Mucosa of descending colon (tissue), 3 donors: Measurements from ENCODE around the gene QSER1. TPM values are rescaled to one million over a fixed set of nuclear protein-coding genes. Genes with fewer than 3 reads are reported as not detected.
A peak's percentile ranks its signal among the peaks of the same experiment; 100 is the strongest.
"Not testable (repeated sequence)": the region's sequence is repeated elsewhere in the genome, so short reads cannot be mapped to it uniquely, and the experiment has no call there.

Experiments used
- ATAC-seq: fragments of 200-7000 bp; cut with Tn5 transposase; one replicate; pipeline ENCODE4 v1.9.1; 2020; ENCODE audit warnings: mild to moderate bottlenecking, moderate library complexity
- DNase-seq, 3 donors: peaks; one replicate each; pipeline ENCODE4 v3.0.0-alpha.2; 2020
- H3K36me3 ChIP-seq: fragments of 200-600 bp; one replicate; pipeline ENCODE4 v1.8.0; 2021; ENCODE audit warnings: low read depth, mild to moderate bottlenecking
- H3K4me1 ChIP-seq: fragments of 200-600 bp; one replicate; pipeline ENCODE4 v1.8.0; 2021; ENCODE audit warnings: low read depth, mild to moderate bottlenecking
- H3K4me3 ChIP-seq: fragments of 200-600 bp; one replicate; pipeline ENCODE4 v1.8.0; 2021; ENCODE audit warnings: mild to moderate bottlenecking
- H3K9me3 ChIP-seq: fragments of 200-600 bp; one replicate; pipeline ENCODE4 v1.8.0; 2021; ENCODE audit warnings: mild to moderate bottlenecking
- CTCF ChIP-seq: fragments of 200-600 bp; IDR thresholded peaks from one replicate; pipeline ENCODE4 v1.8.0; 2022; ENCODE audit warnings: antibody characterized with exemption, mild to moderate bottlenecking
- intact Hi-C, 2 donors: fragments of 100-400 bp; cut with DNase I in 1 of 2; cut with micrococcal nuclease in 1 of 2; formaldehyde crosslinking; loops; one replicate each; pipeline versions ENCODE4 v1.11.0 to v1.11.1; 2022; cut with DNase I, micrococcal nuclease
- total RNA-seq, 3 donors: library from RNA; stranded (reverse); fragmentation: NEBNext Ultra II Directional in 2 of 3; extraction: Animal tissue kit (Norgen Biotek cat#: 25700) in 2 of 3; gene quantifications; one replicate each; pipeline versions ENCODE4 v1.2.1 to v1.2.4, GENCODE V29; 2021 to 2023
- donor health status: DM: no; HTN: no; CAD: no; lungs with moderate emphysema.
- donor health status: DM: no; HTN: no; CAD: no.
- donor health status: DM: no; HTN: yes; CAD: no.

Gene QSER1
- total RNA-seq, 3 donors from 2014 or later = 20.3 to 30.1 (median 25.9) TPM

DNA sequence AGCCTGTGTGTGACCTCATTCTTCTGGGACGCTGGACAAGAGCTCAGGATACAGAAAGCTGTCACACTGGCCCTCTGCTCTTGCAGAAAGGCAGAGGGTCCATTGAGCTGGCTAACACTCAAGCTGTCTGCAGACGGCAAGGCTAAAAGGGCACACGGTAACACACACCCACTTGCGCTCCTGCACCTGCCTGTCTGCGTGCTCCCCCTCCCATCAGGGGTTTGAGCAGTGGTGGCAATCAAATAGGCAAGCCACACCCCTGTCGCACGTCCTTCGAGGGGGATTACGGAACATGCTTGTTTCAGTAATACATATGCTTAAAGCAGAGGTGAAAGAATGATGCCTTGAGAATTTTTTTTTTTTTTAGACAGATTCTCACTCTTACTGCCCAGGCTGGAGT lies 7.1 kb upstream of the QSER1 start:
- Histone ChIP-seq H3K4me1 (no peaks in the 10 kb centered on the region), H3K9me3 (no peaks in the 10 kb centered on the region), H3K4me3 (no peak overlapping the region), H3K36me3 (no peaks in the 10 kb centered on the region)
- no peak for TF ChIP-seq CTCF
- intact Hi-C loops = no loop called here
- no peak for DNase-seq
- ATAC-seq = peak; percentile 24

DNA sequence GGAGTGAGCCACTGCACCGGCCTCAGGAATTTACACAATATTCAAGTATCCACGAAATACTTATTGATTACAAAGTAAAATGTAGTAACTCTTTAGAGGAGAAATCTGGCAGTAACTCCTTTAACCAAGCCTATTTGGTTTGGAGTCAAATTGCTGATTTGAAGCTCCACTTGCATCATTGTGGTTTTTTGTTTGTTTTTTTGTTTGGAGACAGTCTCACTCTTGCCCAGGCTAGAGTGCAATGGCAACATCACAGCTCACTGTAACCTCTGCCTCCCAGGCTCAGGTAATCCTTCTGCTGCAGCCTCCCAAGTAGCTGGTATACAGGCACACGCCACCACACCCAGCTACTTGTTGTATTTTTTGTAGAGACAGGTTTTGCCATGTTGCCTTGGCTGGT lies 6.4 kb upstream of the QSER1 start:
- intact Hi-C loops = no loop called here
- TF ChIP-seq CTCF = no peak

GRCh38 chr11:32887707-32888383 lies 4.8 kb upstream of the QSER1 start:
- DNase-seq = peak in 1 of 3 donors; percentile 28
- intact Hi-C loops, H3K9me3 ChIP-seq, H3K4me3 ChIP-seq, ATAC-seq, H3K36me3 ChIP-seq, H3K4me1 ChIP-seq: not testable (repeated sequence)

More for the DNA sequence above, 6.4 kb upstream of the QSER1 start:
- DNase-seq = no peak
- H3K36me3 ChIP-seq = no peaks in the 10 kb centered on the region
- H3K4me1 ChIP-seq = no peaks in the 10 kb centered on the region
- H3K4me3 ChIP-seq = no peak overlapping the region
- no peaks in the 10 kb centered on the region for H3K9me3 ChIP-seq
- no peak for ATAC-seq

DNA sequence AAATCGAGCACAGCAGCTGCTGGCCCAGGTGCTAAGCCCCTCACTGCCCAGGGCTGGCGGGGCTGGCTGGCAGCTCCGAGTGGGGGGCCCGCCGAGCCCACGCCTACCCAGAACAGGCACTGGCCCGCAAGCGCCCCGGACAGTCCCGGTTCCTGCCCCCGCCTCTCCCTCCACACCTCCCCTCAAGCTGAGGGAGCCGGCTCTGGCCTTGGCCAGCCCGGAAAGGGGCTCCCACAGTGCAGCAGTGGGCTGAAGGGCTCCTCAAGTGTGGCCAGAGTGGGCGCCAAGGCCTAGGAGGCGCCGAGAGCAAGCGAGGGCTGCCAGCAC lies 4.3 kb upstream of the QSER1 start:
- H3K4me1 ChIP-seq, DNase-seq, H3K4me3 ChIP-seq, H3K9me3 ChIP-seq, H3K36me3 ChIP-seq, intact Hi-C loops, ATAC-seq: not testable (repeated sequence)

DNA sequence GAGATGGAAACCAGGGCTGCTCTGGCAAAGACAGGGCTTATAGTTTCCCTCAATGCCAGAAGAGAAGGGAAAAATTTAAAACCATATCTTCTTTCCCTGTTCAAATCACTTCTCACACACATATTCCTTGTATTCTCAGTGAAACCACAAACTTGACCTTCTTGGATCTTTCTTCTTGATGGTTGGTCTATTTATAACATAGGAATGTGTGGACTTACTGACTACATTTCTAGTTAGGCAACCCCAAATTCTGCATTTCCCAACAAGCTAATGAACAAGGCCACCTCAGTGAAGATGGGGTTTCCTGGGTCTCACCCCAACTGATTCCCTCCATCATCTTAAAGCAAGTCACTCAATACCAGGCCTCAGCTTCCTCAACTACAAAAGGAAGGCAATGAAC lies 3.8 kb upstream of the QSER1 start:
- no peaks in the 10 kb centered on the region for H3K9me3 ChIP-seq
- intact Hi-C loops = no loop called here
- H3K36me3 ChIP-seq = no peaks in the 10 kb centered on the region
- peaks cover 4% of the 10 kb centered on the region for H3K4me1 ChIP-seq
- TF ChIP-seq CTCF = no peak
- ATAC-seq (no peak), DNase-seq (no peak)
- no peak overlapping the region for H3K4me3 ChIP-seq

- TF ChIP-seq CTCF = no peak
- ATAC-seq (peak; percentile 65), DNase-seq (peak in 1 of 3 donors; percentile 38)
- Histone ChIP-seq H3K4me1 (peaks cover 4% of the 10 kb centered on the region), H3K9me3 (no peaks in the 10 kb centered on the region), H3K36me3 (no peaks in the 10 kb centered on the region), H3K4me3 (no peak overlapping the region)
- intact Hi-C loops = no loop called here
Observed at GRCh38 chr11:32890843-32891656, 1.6 kb upstream of the QSER1 start.
